ENCODE data around the gene RHBDF1. TPM values are rescaled to one million over a fixed set of nuclear protein-coding genes. Genes with fewer than 3 reads are reported as not detected.
A peak's percentile ranks its signal among the peaks of the same experiment; 100 is the strongest.

The RHBDF1 gene
- polyA plus RNA-seq, 6 donors from 2014 or later = 0.08 TPM; not detected in 5

DNA sequence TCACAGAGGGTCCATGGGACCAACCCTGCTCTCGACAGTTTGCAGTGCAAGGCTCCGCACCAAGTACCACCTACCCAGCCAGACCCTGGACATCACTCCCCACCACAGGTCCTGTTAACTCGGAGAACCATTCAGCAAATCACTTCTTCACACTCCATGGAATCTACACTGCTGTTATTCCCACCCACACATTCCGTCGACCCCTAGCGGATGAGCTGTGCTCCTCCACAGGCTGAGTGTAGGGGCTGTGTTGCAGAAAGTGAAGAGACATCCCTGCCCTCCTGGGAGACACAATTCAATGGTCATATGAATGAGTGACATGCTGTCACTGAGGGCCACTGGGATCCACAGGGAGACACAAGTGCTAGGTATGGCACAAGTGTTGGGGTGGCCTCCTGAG lies 33.1 kb upstream of the RHBDF1 start:
- DNase-seq = no peak
- no peak overlapping the region for H3K4me3 Mint-ChIP-seq
- peaks cover 7 to 17% (median 9%) of the 10 kb centered on the region in 3 donors for H3K4me1 Mint-ChIP-seq
- no peaks in the 10 kb centered on the region for H3K27me3 Mint-ChIP-seq
- H3K36me3 Mint-ChIP-seq = no peaks in the 10 kb centered on the region
- H3K9me3 Mint-ChIP-seq = no peaks in the 10 kb centered on the region
- H3K27ac Mint-ChIP-seq = peak overlapping the region in 1 of 6 donors; percentile 28
- no peak for ATAC-seq (ENCODE audit: low read depth in 2 of 2)

DNA sequence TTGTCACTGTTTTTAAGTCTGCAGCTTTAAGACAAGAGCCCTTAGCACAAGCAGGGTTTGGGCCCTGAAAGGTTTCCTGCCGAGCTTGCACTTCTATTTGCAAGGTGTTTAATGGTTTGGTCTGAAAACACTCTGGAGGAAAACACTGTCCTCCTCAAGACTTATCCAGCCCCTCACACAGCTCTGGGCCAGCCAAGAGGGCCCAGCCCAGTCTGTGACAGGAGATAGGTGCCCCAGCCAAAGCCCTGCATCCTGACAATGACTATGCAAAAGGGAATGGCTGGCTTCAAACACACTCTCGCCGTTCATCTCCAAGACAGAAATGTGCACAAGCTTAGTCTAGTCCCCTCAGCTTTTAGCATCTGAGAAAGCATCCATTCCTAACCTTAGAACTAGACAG lies 32.5 kb upstream of the RHBDF1 start:
- Mint-ChIP-seq H3K27me3 (no peaks in the 10 kb centered on the region), H3K9me3 (no peaks in the 10 kb centered on the region), H3K27ac (no peak overlapping the region), H3K36me3 (no peaks in the 10 kb centered on the region), H3K4me1 (peaks cover 7 to 17% (median 9%) of the 10 kb centered on the region in 3 donors), H3K4me3 (no peak overlapping the region)
- no peak for ATAC-seq (ENCODE audit: low read depth in 2 of 2)
- no peak for DNase-seq

DNA sequence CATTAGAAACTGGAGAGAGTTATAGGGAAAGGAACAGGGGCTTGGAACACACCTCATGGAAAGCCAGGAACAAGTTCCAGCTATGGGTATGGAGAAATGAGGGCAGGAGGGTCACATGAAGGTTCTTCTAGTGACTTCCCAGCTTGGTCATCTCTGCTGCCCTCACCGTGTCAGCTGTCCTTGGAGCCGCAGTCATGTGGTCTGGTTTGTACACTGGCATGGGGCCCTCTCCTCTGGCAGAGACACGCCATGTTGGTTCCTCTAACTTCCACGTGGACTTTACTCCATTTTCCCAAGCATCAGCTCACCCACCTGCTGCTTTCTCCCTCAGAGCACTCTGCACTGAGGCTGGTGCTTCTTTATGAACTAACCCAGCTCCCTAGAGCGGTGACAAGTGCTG lies 31.9 kb upstream of the RHBDF1 start:
- H3K27me3 Mint-ChIP-seq = no peaks in the 10 kb centered on the region
- ATAC-seq (ENCODE audit: low read depth in 2 of 2) (no peak), DNase-seq (no peak)
- no peaks in the 10 kb centered on the region for H3K9me3 Mint-ChIP-seq
- peak overlapping the region in 2 of 6 donors; percentile 7 to 65 for H3K27ac Mint-ChIP-seq
- no peak overlapping the region for H3K4me3 Mint-ChIP-seq
- H3K36me3 Mint-ChIP-seq = no peaks in the 10 kb centered on the region
- peaks cover 7 to 17% (median 9%) of the 10 kb centered on the region in 3 donors for H3K4me1 Mint-ChIP-seq

DNA sequence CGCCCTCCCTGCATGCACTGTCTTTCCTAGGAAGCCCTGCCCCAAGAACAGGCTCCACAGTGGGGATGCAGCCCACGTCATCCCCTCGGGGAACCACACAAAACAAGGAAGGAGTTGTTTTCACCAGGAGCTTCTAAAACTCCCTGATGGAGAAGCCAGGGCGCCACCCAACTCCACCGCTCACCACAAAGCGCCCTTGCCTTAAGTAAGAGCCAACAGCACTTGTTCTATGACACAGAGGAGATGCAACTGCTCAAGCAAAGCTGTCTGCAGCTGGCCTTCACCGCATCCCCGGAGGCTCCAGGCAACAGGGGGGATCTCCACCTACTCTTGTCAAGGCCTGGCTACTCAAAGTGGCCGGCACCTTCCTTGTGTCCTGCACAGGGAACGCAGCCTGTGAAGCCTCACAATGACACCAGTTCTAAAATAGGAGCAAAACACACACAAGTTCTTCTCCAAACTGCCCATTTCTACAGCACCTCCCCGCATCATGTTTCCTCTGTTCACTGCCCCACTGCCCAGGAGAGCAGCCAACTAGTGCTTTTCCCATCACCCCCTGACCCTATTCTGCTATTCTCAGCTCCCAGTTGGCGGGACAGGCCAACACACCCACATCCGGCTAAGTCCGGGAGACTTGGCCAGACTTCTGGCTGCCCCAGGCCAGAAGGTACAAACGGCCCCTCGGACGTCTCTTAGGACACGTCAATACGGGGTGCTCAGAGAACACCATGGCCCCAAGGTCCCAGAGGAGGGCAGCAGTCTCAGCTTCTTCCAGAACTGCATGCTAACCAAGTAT lies 29.8 kb upstream of the RHBDF1 start:
- H3K9me3 Mint-ChIP-seq = no peaks in the 10 kb centered on the region
- H3K4me3 Mint-ChIP-seq = peak overlapping the region in 1 of 8 donors; percentile 81
- no peaks in the 10 kb centered on the region for H3K36me3 Mint-ChIP-seq
- peaks cover 12 to 25% (median 14%) of the 10 kb centered on the region in 3 donors for H3K4me1 Mint-ChIP-seq
- H3K27me3 Mint-ChIP-seq = no peaks in the 10 kb centered on the region
- H3K27ac Mint-ChIP-seq = no peak overlapping the region
- ATAC-seq (ENCODE audit: low read depth in 2 of 2) = no peak
- DNase-seq = no peak

- Mint-ChIP-seq H3K27ac (peak overlapping the region in 1 of 6 donors; percentile 93), H3K9me3 (no peaks in the 10 kb centered on the region), H3K27me3 (no peaks in the 10 kb centered on the region), H3K4me3 (peak overlapping the region in 1 of 8 donors; percentile 56), H3K4me1 (peaks cover 12 to 31% (median 14%) of the 10 kb centered on the region in 3 donors), H3K36me3 (no peaks in the 10 kb centered on the region)
- no peak for DNase-seq
- no peak for ATAC-seq (ENCODE audit: low read depth in 2 of 2)
Observed at GRCh38 chr16:101586-101985, 29.2 kb upstream of the RHBDF1 start.

- H3K27ac Mint-ChIP-seq = no peak overlapping the region
- DNase-seq = no peak
- no peaks in the 10 kb centered on the region for H3K27me3 Mint-ChIP-seq
- ATAC-seq (ENCODE audit: low read depth in 2 of 2) = no peak
- H3K4me1 Mint-ChIP-seq = peaks cover 12 to 32% (median 14%) of the 10 kb centered on the region in 3 donors
- no peaks in the 10 kb centered on the region for H3K36me3 Mint-ChIP-seq
- H3K4me3 Mint-ChIP-seq = peak overlapping the region in 1 of 8 donors; percentile 37
- H3K9me3 Mint-ChIP-seq = no peaks in the 10 kb centered on the region
Observed at GRCh38 chr16:100989-101388, 28.6 kb upstream of the RHBDF1 start.

- DNase-seq = no peak
- Mint-ChIP-seq H3K4me1 (peaks cover 12 to 32% (median 14%) of the 10 kb centered on the region in 3 donors), H3K4me3 (peak overlapping the region in 1 of 8 donors; percentile 32), H3K9me3 (no peaks in the 10 kb centered on the region), H3K27ac (peak overlapping the region in 2 of 6 donors; percentile 10 to 56), H3K27me3 (no peaks in the 10 kb centered on the region), H3K36me3 (no peaks in the 10 kb centered on the region)
- no peak for ATAC-seq (ENCODE audit: low read depth in 2 of 2)
Observed at GRCh38 chr16:97822-98221, 25.4 kb upstream of the RHBDF1 start.

GRCh38 chr16:96935-97381 lies 24.5 kb upstream of the RHBDF1 start:
- Mint-ChIP-seq H3K27me3 (no peaks in the 10 kb centered on the region), H3K4me3 (no peak overlapping the region), H3K4me1 (peaks cover 12 to 24% (median 14%) of the 10 kb centered on the region in 3 donors), H3K27ac (peak overlapping the region in 2 of 6 donors; percentile 17 to 69), H3K36me3 (no peaks in the 10 kb centered on the region), H3K9me3 (no peaks in the 10 kb centered on the region)
- peak; percentile 90 for DNase-seq
- peak; percentile 96 to 98 for ATAC-seq (ENCODE audit: low read depth in 2 of 2)

GRCh38 chr16:94918-95265 lies 22.5 kb upstream of the RHBDF1 start:
- ATAC-seq (ENCODE audit: low read depth in 2 of 2) (no peak), DNase-seq (no peak)
- H3K36me3 Mint-ChIP-seq = no peaks in the 10 kb centered on the region
- H3K9me3 Mint-ChIP-seq = no peaks in the 10 kb centered on the region
- no peak overlapping the region for H3K4me3 Mint-ChIP-seq
- peaks cover 7 to 15% (median 8%) of the 10 kb centered on the region in 3 donors for H3K4me1 Mint-ChIP-seq
- peak overlapping the region in 2 of 6 donors; percentile 52 to 83 for H3K27ac Mint-ChIP-seq
- H3K27me3 Mint-ChIP-seq = no peaks in the 10 kb centered on the region

DNA sequence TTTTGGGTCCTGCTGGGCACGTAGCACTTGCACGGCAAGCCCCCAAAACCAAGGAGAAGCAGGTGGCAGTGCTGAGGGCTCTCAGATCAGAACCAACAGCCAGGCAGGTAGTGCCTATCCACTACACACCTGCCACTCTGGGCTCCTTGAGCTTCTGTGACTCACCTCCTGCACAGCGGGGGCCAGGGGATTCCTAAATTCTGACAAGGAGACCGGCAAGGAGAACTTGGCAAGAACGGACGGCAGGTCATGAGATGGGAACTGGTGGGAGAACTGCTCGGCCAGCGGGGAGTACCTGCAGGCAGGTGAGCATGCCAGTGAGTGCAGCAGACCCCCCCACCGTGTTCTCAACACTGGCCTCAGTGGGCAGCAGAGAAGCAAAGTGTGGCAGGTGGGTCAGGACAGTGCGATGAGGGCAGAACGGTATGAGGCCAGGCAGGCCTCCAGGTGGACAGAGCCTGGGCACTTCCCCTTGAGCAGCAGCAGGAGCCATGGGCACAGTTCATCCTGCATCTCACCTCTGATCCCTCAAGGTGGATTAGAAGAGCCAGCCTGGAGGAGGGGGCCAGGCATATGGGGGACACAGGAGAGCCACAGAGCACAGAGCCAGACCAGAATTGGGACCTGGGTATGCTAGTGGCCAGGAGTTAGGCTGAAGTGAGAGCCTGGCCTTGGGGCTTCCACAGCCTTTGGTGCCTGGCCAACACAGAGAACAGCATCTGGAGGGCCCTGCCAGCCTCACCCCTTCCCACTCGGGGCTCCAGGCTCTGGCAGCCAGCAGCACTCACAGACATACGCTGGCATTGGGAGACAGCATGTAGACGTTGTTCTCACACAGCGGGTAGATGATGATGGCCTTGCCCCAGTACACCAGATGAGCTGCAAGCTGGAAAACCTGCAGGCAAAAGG lies 20.3 kb upstream of the RHBDF1 start:
- no peak for DNase-seq
- ATAC-seq (ENCODE audit: low read depth in 2 of 2) = no peak
- Mint-ChIP-seq H3K27ac (peak overlapping the region in 1 of 6 donors; percentile 33), H3K27me3 (no peaks in the 10 kb centered on the region), H3K9me3 (no peaks in the 10 kb centered on the region), H3K4me1 (peaks cover 4 to 12% (median 5%) of the 10 kb centered on the region in 3 donors), H3K4me3 (no peak overlapping the region), H3K36me3 (no peaks in the 10 kb centered on the region)

DNA sequence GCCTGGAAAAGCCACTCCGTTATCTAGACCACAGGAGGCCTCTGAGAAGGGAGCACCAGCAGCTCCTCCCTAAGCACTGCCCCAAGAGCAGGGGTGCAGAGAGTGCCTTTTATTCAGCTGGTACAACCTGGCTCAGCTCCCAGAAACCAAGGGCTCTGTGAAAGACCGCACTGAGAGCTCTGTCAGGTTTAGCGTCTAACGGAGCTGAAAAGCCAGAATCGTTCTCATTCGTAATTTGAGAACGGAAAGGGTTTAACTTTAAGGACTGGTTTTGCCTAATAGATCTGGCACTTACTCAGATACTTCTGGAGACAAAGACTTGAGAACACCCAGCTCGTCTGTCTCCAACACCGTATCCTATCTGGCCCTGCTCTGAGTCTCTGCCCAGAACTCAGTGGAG lies 19.1 kb upstream of the RHBDF1 start:
- Mint-ChIP-seq H3K27ac (peak overlapping the region in 1 of 6 donors; percentile 66), H3K9me3 (no peaks in the 10 kb centered on the region), H3K4me1 (no peaks in the 10 kb centered on the region), H3K36me3 (no peaks in the 10 kb centered on the region), H3K4me3 (no peak overlapping the region), H3K27me3 (no peaks in the 10 kb centered on the region)
- DNase-seq (no peak), ATAC-seq (ENCODE audit: low read depth in 2 of 2) (no peak)

DNA sequence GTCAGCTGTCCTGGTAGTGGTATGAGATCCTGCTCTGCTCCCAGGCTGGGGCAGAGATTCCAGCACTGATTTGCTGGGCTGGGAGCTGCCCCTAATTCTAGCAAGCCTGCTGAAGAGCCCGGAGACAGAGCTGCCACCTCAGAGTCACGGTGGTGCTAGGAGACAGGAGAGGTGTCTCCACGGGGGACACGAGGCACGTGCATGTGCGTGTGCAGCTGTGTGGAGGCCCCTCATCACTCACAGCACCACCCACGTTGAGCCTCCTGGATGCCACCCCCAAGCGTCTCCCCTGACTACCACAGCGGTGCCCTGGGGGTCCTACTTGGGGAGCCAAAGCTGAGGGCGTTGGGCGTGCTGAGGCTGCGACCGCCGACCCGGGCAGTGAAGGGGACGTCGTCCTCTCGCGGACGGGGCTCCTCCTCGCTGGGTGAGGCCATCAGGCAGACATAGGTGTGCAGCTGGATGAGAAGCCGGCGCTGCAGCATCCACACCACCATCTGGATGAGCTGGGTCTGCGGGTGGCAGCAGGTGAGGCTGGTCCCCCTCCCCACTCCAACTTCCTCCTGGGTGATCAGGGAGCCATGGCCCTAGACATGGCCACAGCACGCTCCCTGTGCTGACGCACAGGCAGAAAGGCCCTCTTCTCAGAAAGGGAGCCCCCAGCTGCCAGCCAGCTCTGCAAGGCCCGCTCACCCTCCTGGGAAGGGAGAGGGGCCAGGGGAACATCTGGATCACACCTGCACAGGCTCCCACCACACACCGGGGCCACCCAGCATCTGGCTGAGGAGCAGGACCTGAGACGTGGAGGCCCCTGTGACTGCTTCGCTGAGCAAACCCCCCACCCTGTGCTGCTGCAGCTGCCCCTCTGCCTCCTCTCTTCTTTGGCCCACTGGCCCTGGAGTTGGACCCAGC lies 17.2 kb upstream of the RHBDF1 start:
- Mint-ChIP-seq H3K9me3 (no peaks in the 10 kb centered on the region), H3K36me3 (no peaks in the 10 kb centered on the region), H3K4me3 (no peak overlapping the region), H3K4me1 (peaks cover 10 to 14% (median 13%) of the 10 kb centered on the region in 3 donors), H3K27ac (no peak overlapping the region), H3K27me3 (no peaks in the 10 kb centered on the region)
- no peak for ATAC-seq (ENCODE audit: low read depth in 2 of 2)
- DNase-seq = no peak

- no peaks in the 10 kb centered on the region for H3K36me3 Mint-ChIP-seq
- H3K9me3 Mint-ChIP-seq = no peaks in the 10 kb centered on the region
- ATAC-seq (ENCODE audit: low read depth in 2 of 2) (no peak), DNase-seq (no peak)
- peak overlapping the region in 2 of 6 donors; percentile 42 to 49 for H3K27ac Mint-ChIP-seq
- peaks cover 19 to 24% (median 23%) of the 10 kb centered on the region in 3 donors for H3K4me1 Mint-ChIP-seq
- H3K4me3 Mint-ChIP-seq = peak overlapping the region in 1 of 8 donors; percentile 33
- H3K27me3 Mint-ChIP-seq = no peaks in the 10 kb centered on the region
Observed at GRCh38 chr16:88613-89012, 16.2 kb upstream of the RHBDF1 start.
